ENCODE results near the gene CBLC. TPM values are rescaled to one million over a fixed set of nuclear protein-coding genes. Genes with fewer than 3 reads are reported as not detected.

The CBLC gene
- total RNA-seq, 1 experiment from 2014 or later: 15.9 TPM

- Histone ChIP-seq H4K5ac (ENCODE audit: insufficient read length, low read depth, low read length) (no peak within 1 kb of the TSS), H2BK20ac (ENCODE audit: low read depth, low read length, poor library complexity, severe bottlenecking) (no peak within 1 kb of the TSS), H3K14ac (ENCODE audit: insufficient read depth, low read length) (peak within 1 kb of the TSS; percentile 88), H3K18ac (ENCODE audit: insufficient read length, low read depth, low read length) (peak within 1 kb of the TSS; percentile 84), H3K9ac (ENCODE audit: extremely low read depth, insufficient read length, low read length) (peak within 1 kb of the TSS; percentile 57), H2AFZ (ENCODE audit: low read length) (no peak within 1 kb of the TSS), H4K20me1 (ENCODE audit: control insufficient read depth, insufficient read depth, insufficient read length) (no peaks in the 10 kb centered on the region), H3K23me2 (ENCODE audit: insufficient read length, low read depth, low read length, poor library complexity, severe bottlenecking) (peaks cover 11% of the 10 kb centered on the region), H2AK5ac (ENCODE audit: insufficient read length, low read length) (no peak within 1 kb of the TSS), H2BK5ac (ENCODE audit: insufficient read length, low read length) (no peak within 1 kb of the TSS), H3K4ac (ENCODE audit: low read depth, low read length) (no peak within 1 kb of the TSS; the same call in 1 of the 2 replicates), H3K79me2 (ENCODE audit: insufficient read depth, low read length) (no peaks in the 10 kb centered on the region), H3K4me2 (ENCODE audit: insufficient read depth, insufficient read length, low read length) (peak within 1 kb of the TSS; percentile 83), H3K79me1 (ENCODE audit: insufficient read depth, low read depth, low read length, poor library complexity, severe bottlenecking) (no peaks in the 10 kb centered on the region), H4K8ac (replicated peaks; ENCODE audit: insufficient read length, low read depth, low read length) (no peak within 1 kb of the TSS), H2BK120ac (ENCODE audit: low read depth, low read length, poor library complexity, severe bottlenecking) (peak within 1 kb of the TSS; percentile 57), H4K91ac (ENCODE audit: insufficient read length, low read depth, low read length) (no peak within 1 kb of the TSS), H3K27ac (ENCODE audit: insufficient read length, low read depth, low read length) (no peak within 1 kb of the TSS), H2BK15ac (ENCODE audit: low read depth, low read length) (no peak within 1 kb of the TSS), H3K4me1 (ENCODE audit: insufficient read depth, low read length) (peaks cover 2% of the 10 kb centered on the region; the same call in 1 of the 2 replicates), H3K9me3 (ENCODE audit: control insufficient read depth, low read depth, low read length) (no peaks in the 10 kb centered on the region), H3K56ac (ENCODE audit: insufficient read length, low read depth, low read length) (no peak within 1 kb of the TSS), H2BK12ac (ENCODE audit: insufficient read length, low read depth, low read length) (peak within 1 kb of the TSS; percentile 68), H3K27me3 (ENCODE audit: insufficient read depth, low read length) (peaks cover 8% of the 10 kb centered on the region), H3K23ac (ENCODE audit: insufficient read length, low read depth, low read length) (no peak within 1 kb of the TSS), H3T11ph (ENCODE audit: low read length) (no peak within 1 kb of the TSS)
- Mint-ChIP-seq H3K27me3 (ENCODE audit: low read depth) (peaks cover 41% of the 10 kb centered on the region), H3K4me1 (peaks cover 38 to 48% of the 10 kb centered on the region in 2 experiments), H3K9me3 (no peaks in the 10 kb centered on the region), H3K36me3 (ENCODE audit: insufficient read depth in 1 of 3, low read depth in 3 of 3) (peaks cover 5 to 22% (median 21%) of the 10 kb centered on the region in 3 experiments), H3K4me3 (peak within 1 kb of the TSS; percentile 70 to 85), H3K27ac (peak within 1 kb of the TSS; percentile 87 to 98 (median 97))
- no peak for TF ChIP-seq CTCF (conservative IDR thresholded peaks at IDR 0.05)
- no CpG with 5 or more reads among the region's 59 CpGs for WGBS (ENCODE audit: extremely low coverage, insufficient read length, low lambda C conversion rate)
- DNase-seq: peak; percentile 81
Observed at GRCh38 chr19:44808463-44809371, 31.0 kb downstream of the CBLC start, which contains the start of gene BCAM. Gene BCAM, plus strand, starts transcription at chr19:44809103. Its CDS starts 22 bp downstream, at chr19:44809125.
